Measurements from ENCODE around the gene INPP4A. TPM values are rescaled to one million over a fixed set of nuclear protein-coding genes. Genes with fewer than 3 reads are reported as not detected.
A peak's percentile ranks its signal among the peaks of the same experiment; 100 is the strongest.

The INPP4A gene
- total RNA-seq, 1 donor, result 26.8 TPM

DNA sequence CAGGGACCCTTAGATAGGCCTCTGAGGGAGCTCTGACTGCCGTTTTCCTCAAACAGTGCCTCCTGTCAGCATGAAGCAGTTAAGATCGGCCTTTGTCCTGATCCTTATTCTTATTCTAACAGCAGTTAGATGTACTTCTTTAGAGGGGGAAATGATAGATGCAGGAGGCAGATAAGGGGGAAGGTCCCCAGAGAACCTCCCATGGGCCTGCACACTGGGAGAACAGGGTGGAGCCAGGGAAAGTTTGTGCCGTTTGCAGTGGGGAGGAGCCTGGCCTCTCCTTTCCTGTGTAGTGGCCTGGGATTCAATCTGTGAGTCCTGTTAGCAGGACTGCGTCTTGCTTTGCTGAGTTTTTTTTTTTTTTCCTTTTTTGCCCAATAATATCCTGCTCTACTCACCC is 7.9 kb upstream of the INPP4A start:
- TF ChIP-seq, protein P1, sequence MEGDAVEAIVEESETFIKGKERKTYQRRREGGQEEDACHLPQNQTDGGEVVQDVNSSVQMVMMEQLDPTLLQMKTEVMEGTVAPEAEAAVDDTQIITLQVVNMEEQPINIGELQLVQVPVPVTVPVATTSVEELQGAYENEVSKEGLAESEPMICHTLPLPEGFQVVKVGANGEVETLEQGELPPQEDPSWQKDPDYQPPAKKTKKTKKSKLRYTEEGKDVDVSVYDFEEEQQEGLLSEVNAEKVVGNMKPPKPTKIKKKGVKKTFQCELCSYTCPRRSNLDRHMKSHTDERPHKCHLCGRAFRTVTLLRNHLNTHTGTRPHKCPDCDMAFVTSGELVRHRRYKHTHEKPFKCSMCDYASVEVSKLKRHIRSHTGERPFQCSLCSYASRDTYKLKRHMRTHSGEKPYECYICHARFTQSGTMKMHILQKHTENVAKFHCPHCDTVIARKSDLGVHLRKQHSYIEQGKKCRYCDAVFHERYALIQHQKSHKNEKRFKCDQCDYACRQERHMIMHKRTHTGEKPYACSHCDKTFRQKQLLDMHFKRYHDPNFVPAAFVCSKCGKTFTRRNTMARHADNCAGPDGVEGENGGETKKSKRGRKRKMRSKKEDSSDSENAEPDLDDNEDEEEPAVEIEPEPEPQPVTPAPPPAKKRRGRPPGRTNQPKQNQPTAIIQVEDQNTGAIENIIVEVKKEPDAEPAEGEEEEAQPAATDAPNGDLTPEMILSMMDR (IDR thresholded peaks at IDR 0.05; ENCODE audit: insufficient read depth, low read depth, low read length), result no peak
- DNase-seq (ENCODE audit: low read depth), result no peak

DNA sequence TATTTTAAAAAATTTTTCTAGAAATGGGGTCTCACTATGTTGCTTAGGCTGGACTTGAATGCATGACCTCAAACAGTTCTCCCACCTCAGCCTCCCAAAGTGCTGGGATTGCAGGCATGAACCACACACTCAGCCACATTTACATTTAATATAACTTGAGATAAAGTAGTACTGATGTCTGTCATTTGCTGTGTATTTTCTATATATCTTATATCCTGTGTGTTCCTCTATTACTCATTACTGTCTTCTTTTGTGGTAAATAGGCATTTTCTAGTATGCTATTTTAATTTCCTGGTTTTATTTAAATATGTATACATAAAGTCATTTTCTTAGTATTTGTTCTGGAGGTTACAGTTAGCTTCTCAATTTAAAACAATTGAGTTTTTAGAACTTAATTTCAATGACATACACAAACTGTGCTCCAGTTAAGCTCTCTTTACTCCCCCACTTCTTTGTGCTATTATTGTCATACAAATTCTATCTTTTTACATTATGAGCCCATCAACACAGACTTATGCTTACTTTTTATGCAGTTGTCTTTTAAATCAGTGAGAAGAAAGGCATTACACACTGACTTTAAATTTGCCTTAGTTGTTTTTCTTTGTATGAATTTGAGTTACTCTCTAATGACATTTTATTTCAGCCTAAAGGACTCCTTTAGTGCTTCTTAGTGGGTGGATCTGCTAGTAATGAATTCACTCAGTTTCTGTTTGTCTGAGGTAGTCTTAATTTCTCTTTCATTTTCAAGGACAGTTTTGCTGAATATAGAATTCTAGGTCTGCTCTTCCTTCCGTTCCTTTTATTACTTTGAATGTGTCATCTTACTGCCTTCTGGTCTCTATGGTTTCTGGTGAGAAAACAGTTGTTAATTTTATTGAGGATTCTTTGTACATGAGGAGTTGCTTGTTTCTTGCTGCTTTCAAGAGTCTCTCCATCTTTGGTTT is 6.2 kb upstream of the INPP4A start:
- H3K4me3 ChIP-seq (ENCODE audit: low read depth, low read length), result no peak overlapping the region
- no peak for DNase-seq (ENCODE audit: low read depth)
- TF ChIP-seq, protein P1 (IDR thresholded peaks at IDR 0.05; ENCODE audit: insufficient read depth, low read depth, low read length), result no peak

More for the DNA sequence above, 7.9 kb upstream of the INPP4A start:
- no peak overlapping the region for H3K4me3 ChIP-seq (ENCODE audit: low read depth, low read length)

DNA sequence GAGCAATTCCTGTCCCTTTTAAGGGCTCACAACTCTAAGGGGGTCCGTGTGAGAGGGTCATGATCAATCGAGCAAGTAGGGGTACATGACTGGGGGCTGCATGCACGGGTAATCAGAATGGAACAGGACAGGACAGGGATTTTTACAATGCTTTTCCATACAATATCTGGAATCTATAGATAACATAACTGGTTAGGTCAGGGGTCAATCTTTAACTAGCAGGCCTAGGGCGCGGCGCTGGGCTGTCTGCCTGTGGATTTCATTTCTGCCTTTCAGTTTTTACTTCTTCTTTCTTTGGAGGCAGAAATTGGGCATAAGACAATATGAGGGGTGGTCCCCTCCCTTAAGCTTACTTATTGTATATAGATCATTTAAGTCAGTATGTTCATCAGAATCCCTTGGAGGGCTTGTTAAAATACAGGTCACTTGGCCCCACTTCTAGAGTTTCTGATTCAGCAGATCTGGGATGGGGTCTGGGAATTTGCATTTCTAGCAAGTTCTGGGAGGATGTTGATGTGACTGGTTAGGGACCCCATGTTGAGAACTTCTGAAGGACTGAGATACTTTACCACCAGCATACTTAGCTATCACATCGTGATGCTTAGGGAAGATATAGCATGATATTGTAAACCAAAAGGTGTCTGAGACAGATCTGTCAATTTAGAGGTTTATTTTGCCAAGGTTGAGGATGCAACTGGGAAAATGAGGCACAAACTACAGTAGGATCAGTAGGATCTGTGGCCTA is 2.8 kb upstream of the INPP4A start:
- no peak for DNase-seq (ENCODE audit: low read depth)
- no peak overlapping the region for H3K4me3 ChIP-seq (ENCODE audit: low read depth, low read length)
- TF ChIP-seq, protein P1 (IDR thresholded peaks at IDR 0.05; ENCODE audit: insufficient read depth, low read depth, low read length), result no peak

DNA sequence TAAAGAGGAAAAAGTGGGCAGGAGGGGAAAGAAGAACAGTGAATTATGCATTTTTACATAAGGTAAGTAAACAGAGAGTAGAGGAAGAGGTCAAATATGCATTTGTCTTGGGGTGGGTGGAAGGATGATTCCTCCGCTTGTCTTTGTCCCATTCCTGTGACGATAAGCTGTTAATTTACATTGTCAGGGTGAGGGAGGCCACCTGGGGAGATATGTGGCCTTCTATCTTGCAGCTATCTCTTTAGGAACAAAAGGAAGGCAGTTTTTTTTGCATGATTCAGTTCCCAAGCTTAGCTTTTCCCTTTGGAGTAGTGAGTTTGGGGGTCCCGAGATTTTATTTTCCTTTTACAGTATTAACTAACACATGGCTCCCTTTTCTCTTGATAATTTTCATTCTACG is 2.2 kb upstream of the INPP4A start:
- DNase-seq (ENCODE audit: low read depth), result no peak
- TF ChIP-seq, protein P1 (IDR thresholded peaks at IDR 0.05; ENCODE audit: insufficient read depth, low read depth, low read length), result no peak
- H3K4me3 ChIP-seq (ENCODE audit: low read depth, low read length), result no peak overlapping the region

DNA sequence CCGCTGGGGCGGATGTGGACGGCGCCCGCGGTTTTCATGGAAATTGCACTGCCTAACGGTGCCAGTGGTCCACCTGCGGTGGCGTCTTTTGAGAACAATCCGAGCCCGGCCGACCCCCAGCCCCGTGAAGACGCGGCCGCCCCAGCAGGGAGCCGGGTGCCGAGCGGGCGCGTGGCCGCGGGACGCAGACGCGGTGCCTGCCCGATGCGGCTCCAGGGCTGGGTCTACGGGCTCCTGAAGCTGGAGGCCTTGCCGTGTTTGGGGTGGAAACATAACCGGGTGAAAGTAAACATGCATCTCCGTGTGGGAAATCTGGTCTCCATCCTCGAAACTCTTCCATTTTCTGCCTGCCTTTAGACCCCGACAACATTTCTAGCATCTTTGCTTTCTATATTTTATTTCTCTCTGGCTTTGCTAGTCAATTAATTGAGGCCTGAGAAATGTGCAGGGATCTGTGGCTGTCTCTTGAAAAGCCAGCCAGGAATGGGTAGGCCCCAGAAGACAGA is 572 bp downstream of the INPP4A start:
- peak; percentile 38 for DNase-seq (ENCODE audit: low read depth)
- H3K4me3 ChIP-seq (ENCODE audit: low read depth, low read length), result peak overlapping the region; percentile 77
- TF ChIP-seq, protein P1 (IDR thresholded peaks at IDR 0.05; ENCODE audit: insufficient read depth, low read depth, low read length), result no peak

DNA sequence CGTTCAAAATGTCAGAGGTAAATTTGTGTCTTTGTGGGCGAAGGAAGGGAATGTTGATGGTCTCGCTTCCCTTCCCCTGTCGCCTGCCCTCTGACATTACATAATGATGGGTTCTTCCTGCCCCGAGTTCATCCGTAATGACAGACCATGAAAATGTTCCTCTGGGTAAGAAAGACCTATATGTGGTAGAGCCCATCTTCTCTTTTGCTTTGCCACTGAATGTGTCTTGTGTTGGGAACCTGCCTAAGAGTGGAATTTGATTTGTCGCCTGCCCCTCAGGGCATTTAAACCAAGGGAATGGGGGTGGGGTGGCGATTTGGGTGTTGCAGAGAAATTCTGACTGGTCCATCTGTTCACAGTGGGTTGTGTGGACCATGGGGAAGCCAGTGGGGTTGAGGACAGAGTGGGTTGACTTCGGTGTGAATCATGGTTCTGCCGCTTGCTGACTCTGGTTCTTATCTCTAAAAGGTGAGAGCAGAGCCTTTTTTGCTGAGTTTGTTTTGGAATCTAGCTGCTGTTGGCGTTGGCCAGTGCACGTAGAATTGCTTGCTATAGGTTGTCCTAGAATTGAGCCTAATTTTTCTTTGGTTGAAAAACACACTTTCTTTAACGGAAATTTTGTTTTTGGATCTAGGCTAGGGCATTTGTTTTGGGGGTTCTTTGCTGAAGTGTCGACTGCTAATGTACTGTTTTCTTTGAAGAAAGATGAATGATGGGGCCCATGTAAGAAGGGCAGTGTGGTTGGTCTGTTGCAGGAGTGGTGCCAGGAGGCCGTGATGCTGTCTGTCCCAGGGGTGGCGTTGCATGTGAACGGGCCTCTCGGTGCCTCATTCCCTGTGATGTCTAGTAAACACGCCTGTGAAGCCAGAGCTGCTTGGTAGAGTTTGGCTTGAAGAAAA is 1.3 kb downstream of the INPP4A start:
- DNase-seq (ENCODE audit: low read depth), result no peak
- TF ChIP-seq, protein P1 (IDR thresholded peaks at IDR 0.05; ENCODE audit: insufficient read depth, low read depth, low read length), result no peak
- peak overlapping the region; percentile 77 for H3K4me3 ChIP-seq (ENCODE audit: low read depth, low read length)

Measured in fibroblast of villous mesenchyme (primary cell).